ENCODE results near the gene SNX25.
"Not testable (repeated sequence)": the region's sequence is repeated elsewhere in the genome, so short reads cannot be mapped to it uniquely, and the experiment has no call there.

The SNX25 gene

GRCh38 chr4:185235119-185235842, 25.9 kb downstream of the SNX25 start:
- DNase-seq (ENCODE audit: low read depth): no peak

DNA sequence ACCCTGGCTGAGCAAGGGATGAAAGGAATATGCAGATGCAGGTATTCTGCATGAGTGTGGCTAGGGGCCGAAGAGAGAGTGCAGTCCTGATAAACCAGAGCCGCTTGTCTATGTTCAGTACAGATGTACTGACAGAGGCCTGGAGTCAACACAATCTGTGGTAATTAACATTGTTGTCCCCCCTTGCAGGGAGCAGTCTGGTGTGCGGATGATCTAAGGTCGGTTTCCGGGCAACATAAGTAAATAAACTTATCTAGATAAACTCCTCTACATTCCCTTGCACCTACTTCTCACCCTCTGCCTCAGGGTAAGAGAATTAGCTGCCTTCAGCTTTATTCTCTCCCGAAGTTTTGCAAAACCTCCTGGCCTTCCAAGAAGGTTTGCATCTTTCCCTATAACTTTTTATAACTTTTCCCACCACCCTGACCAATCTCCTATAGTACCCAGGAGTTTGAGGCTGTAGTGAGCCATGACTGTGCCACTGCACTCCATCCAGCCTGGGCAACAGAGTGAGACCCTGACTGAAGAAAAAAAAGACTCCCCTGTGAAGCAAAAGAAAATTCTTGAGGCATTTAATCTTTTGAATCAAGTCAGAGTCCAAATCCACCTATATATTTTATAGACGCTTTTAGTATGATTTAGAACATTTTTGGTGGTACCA, 26.6 kb downstream of the SNX25 start:
- DNase-seq (ENCODE audit: low read depth): no peak

GRCh38 chr4:185237175-185237574, 27.8 kb downstream of the SNX25 start:
- DNase-seq (ENCODE audit: low read depth): no peak

DNA sequence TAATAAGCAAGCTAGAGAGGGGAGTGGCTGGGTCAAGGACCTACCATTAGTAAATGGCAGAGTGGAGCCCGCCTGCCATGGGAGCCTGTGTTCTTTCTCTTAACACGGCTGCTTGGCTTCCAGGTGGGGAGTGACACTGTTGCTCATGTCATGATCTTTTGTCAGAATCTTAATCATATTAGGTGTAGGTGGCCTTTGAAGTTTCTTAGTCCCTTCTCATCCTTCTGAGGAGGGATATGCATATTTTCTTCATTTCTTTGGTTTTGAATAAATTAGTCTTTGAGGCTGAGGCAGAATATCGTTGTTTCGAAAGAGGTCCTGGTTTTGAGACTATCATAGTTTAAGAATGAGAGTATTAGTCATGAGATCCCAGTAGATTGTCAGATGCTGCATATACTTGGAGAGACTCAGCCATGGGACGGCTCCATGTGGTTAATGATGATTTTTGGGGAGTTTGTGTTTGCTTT, 28.9 kb downstream of the SNX25 start:
- DNase-seq (ENCODE audit: low read depth): no peak

DNA sequence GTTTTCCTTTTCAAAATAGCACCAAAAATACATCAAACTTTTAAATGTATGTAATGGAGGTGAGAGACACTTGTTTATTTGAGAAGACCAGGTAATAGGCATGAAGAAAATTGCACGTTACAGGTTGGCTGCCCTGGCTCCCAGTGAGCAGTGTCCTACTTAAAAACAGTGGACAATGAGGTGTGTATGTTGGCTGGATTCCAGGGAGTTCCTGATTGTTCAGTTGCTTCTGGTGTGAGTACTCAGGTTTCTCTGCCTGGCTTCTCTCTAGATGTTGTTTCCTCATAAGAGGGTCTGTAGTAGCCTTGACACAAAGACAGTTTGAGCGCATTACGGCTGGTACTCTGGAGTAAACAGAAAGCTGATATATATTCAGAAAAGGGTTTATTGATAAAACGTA, 29.4 kb downstream of the SNX25 start:
- DNase-seq (ENCODE audit: low read depth): no peak

GRCh38 chr4:185240486-185240885, 31.1 kb downstream of the SNX25 start:
- DNase-seq (ENCODE audit: low read depth): not testable (repeated sequence)

DNA sequence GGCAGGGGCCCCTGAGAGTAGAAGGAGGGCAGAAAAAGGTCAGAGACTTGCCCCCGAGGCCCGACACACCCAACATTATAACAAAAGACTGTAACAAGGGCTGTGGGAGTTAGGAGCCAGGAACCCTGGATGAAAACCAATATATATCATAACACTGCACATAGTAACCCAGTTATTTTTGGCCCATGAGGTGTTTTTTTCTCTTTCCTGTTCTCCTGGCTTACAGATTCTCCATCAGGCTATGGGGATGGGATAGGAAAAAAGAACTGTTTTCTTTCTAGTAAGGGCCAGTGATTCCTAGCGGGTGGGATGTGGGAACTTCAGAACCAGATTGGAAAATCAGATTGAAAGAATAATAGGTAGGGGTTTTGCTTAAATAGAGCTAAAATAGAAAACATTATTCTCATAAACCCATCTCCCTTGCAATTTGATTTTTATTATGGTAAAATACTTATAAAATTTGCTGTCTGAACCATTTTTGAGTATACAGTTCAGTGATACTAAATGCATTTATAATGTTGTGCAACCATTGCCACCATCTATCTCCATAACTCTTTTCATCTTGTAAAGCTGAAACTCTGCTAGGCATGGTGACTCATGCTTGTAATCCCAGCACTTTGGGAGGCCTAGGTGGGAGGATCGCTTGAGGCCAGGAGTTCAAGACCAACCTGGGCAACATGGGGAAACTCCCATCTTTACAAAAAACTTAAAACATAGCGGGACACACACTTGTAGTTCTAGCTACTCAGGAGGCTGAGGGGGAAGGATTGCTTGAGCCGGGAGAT, 33.5 kb downstream of the SNX25 start:
- no peak for DNase-seq (ENCODE audit: low read depth)

DNA sequence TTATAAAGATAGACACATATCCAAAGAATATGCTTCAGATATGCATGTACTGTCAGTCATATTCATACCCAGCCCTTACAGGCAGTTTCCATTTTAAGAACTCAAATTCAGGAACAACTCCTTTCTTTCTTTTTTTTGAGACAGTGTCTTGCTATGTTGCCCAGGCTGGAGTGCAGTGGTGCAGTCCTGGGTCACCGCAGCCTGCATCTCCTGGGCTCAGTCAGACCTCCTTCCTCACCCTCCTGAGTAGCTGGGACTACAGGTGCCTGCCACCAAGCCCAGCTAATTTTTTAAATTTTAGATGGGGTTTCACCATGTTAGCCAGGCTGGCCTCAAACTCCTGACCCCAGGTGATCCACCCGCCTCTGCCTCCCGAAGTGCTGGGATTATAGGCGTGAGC, 34.5 kb downstream of the SNX25 start:
- DNase-seq (ENCODE audit: low read depth): no peak

DNA sequence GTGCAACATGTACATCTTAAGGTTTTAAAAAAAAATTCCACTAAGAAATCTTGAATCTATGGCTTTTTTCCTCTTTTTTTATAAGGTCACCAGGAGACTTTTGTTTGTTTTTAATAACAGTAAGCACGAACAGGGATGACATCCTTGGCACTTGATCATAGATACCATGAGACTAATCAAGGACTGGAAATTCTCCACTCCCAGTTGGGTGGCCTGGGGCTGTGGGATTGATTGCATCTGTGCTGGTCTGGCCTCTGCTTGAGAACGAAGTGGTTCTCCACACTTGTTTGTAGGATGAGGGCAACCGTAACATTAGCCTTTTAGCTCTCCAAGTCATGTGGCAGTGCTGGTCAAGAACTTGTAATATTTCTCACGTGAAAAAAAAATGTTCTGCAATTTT, 35.4 kb downstream of the SNX25 start:
- DNase-seq (ENCODE audit: low read depth): no peak

DNA sequence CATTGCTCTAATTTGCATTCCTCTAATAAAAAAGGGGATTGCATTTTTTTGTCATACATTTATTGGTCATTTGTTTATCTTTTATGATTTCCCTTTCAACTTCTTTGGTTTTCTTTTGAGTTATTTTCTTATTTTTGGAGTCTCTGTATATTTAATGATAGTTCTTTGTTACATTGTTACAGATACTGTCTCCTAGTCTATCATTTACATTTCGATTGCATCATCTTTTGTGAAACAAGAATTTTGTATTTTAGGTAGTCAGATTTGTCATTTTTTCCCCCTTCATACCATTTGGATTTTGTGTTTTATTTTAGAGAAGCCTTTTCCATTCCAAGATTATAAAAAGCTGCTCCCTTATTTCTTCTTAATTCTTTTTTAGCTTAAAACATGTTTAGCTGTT, 37.1 kb downstream of the SNX25 start:
- no peak for DNase-seq (ENCODE audit: low read depth)

GRCh38 chr4:185247151-185247550, 37.8 kb downstream of the SNX25 start:
- DNase-seq (ENCODE audit: low read depth): no peak

- no peak for DNase-seq (ENCODE audit: low read depth)
Measured at GRCh38 chr4:185248393-185249039, 39.1 kb downstream of the SNX25 start.

DNA sequence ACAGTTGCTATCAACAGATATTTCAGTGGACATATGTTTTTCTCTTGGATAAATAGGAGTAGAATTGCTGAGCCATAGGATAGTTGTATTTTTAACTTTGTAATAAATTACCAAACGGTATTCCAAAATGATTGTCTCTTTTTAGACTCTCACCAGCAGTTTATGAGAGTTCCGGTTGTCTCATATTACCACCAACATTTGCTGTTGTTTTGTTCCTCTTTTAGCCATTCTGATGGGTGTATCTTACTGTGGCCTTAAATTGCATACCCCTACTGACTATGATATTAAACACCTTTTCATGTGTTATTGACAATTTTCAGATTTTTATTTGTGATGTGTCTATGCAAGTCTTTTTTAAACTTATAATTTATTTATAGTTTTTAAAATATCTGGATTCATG, 39.7 kb downstream of the SNX25 start:
- no peak for DNase-seq (ENCODE audit: low read depth)

DNA sequence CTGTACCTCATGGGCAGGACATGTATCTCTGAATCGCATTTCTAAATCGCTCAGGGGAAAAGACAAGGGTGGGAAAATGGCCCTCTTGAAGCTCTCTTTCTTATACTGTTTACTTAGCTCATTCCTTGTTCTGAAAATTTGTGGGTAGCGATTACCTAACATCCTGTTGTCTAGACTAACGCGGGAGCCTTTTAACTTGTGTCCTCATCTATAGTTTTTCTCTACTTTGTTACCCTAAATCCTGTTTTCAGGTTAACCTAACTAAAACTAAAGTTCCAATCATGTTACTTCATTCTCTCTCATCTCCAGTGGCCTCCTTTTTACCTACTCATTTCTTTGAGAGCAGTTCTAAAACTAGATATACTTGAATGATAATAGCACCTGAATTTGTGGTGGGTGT, 45.0 kb downstream of the SNX25 start:
- no peak for DNase-seq (ENCODE audit: low read depth)

DNA sequence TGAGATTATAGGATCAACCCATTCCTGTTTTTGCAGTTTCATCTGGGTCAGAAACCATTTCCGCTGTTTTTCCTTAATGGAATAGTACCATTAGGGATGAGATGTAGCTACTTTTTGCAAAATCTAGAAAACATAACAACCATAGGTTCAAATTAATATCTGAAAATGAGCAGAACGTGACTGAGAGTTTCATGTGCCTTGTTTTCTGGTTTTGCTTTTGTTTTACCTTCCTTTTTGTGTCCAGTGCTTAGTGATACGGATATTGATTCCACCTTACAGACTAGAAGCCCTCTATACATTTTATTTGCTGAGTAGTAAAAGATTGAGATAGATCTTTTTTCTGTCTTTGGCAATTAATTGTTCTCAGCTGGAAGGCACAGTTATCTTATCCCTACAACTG, 46.5 kb downstream of the SNX25 start:
- DNase-seq (ENCODE audit: low read depth): no peak

DNA sequence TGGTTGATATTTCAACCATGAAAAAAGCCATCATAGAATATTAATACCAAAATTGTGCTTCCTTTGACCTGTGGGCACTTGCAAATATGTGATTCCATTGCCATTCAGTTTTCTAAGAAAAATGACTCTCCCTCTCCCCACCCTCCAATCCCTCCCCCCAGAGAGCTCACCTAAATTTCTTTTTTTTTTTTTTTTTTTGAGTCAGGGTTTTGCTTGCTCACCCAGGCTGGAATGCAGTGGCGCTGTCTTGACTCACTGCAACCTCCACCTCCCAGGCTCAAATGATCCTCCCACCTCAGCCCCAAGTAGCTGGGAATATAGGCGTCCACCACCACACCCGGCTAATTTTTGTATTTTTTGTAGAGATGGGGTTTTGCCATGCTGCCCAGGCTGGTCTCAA, 47.0 kb downstream of the SNX25 start:
- DNase-seq (ENCODE audit: low read depth): no peak

- DNase-seq (ENCODE audit: low read depth): no peak
Measured at GRCh38 chr4:185257086-185257485, 47.7 kb downstream of the SNX25 start.

- no peak for DNase-seq (ENCODE audit: low read depth)
Measured at GRCh38 chr4:185257694-185258093, 48.3 kb downstream of the SNX25 start.

DNA sequence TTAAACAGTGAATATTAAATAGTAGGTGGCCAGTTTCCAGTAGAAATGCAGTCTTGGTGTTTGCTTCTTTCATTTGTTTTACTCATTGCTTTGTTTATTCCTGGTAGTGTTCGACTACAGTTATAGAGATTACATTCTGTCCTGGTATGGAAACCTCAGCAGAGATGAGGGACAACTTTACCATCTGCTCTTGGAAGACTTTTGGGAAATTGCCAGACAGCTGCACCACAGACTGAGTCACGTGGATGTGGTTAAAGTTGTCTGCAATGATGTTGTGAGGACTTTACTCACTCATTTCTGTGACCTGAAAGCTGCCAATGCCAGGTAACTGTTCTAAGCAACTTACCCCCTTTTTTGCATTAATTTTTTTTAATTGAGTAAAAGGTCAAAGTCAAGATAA, 49.3 kb downstream of the SNX25 start:
- DNase-seq (ENCODE audit: low read depth): not testable (repeated sequence)

DNA sequence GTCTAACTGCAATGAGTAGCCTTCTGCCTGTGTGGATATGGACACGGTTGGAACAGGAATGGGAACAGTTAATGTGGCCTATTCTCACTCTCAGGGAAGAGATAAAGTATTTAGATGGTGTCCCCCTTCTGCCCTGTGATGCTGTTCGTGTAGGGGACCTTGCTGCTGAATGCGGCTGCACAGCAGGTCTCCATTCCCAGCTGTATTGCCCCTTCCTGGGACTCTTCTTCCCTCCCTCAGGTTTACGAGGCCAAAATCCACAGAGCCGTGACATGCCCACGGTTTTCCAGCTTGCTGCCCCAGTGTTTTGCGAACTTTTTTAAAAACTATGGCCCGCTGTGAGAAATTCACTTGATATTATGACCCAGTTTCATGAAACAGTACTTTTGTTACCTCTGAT, 50.3 kb downstream of the SNX25 start:
- no peak for DNase-seq (ENCODE audit: low read depth)

DNA sequence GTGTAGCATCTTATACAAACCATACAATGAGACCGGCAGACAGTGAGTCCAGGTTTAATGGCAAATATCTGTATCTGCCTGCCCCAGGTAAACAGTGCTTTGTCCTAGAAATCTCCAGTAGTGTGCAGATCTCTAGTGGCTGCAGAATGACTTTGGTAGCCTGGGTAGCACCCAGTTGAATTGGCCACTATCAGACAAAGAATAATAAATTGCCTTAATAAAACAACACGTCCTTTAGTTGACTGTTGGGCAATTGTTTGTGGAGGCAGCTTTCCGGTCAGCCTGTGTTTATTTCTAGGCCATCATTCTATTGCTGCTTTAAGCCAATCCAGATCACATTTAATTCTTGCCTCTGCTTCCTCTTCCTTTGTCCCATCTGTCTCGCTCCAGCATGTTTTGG, 52.5 kb downstream of the SNX25 start:
- DNase-seq (ENCODE audit: low read depth): no peak

DNA sequence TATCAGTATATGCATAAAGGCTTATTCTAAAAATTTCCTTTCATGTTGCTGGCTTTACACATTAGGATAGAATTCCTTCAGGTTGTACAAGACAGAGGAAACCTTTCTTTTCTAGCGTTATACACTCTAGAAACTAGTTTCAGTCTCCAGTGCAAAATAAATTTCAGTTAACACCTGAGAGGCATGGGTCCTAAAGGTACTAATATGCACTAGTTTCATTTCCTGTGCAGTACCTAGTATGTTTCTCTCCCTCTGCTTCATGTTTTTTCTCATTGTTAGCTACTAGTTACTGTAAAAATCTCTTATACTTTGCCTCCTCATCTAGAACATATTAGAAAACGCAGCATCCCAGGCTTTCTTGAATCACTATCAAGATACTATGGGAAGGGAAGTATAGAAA, 54.0 kb downstream of the SNX25 start:
- no peak for DNase-seq (ENCODE audit: low read depth)

DNA sequence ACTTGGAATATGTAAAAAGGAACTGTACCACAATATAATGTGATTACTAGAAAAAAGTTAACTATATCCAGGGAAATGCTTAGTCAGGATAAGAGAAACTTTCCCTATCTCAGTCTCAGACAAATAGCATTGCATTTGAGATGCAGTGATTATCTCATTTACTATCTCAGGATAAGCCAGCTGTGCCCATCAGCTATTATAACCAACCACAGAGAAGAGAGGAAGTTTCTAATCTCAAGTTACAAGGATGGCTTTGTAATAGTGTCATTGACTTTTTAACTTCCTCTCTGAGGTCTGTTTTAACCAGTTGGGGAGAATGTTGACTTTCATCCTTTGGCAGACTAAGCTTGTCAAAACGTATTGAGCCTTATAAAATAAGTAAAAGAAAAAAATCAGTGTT, 56.5 kb downstream of the SNX25 start:
- DNase-seq (ENCODE audit: low read depth): no peak
